Gastroesophageal sphincter (tissue), 4 donors: ENCODE data around the gene MDM1. TPM values are rescaled to one million over a fixed set of nuclear protein-coding genes. Genes with fewer than 3 reads are reported as not detected.

Experiments
- ATAC-seq: fragments of 150-250 bp; one replicate; pipeline ENCODE4 v1.9.1; 2016; ENCODE audit warnings: mild to moderate bottlenecking, moderate library complexity
- H3K27ac ChIP-seq, 4 donors: fragments of 200-600 bp; sonication (generic) in 3 of 4; 1 replicate in 3 of 4; 2 replicates in 1 of 4; pipeline ENCODE4 v1.5.1; 2016 to 2019
- H3K27me3 ChIP-seq: fragments of 200-600 bp; sonication (generic); one replicate; pipeline ENCODE4 v1.5.1; 2019
- H3K36me3 ChIP-seq, 2 donors: fragments of 200-600 bp; sonication (generic); one replicate each; pipeline ENCODE4 v1.5.1; 2019; ENCODE audit warnings: control low read depth in 1 of 2
- H3K4me1 ChIP-seq, 3 donors: fragments of 200-600 bp; sonication (generic); 1 replicate in 2 of 3; 2 replicates in 1 of 3; pipeline ENCODE4 v1.5.1; 2016 to 2019; ENCODE audit warnings: control low read depth in 2 of 3
- H3K4me3 ChIP-seq, 2 donors: fragments of 200-600 bp; sonication (generic); one replicate each; pipeline ENCODE4 v1.5.1; 2019; ENCODE audit warnings: mild to moderate bottlenecking in 1 of 2, moderate library complexity in 1 of 2
- H3K9me3 ChIP-seq, 3 donors: fragments of 200-600 bp; sonication (generic); one replicate each; pipeline ENCODE4 v1.5.1; 2017 to 2019; ENCODE audit warnings: control low read depth in 2 of 3
- CTCF ChIP-seq, 4 experiments: fragments of 200-600 bp in 2 of 4; fragments of 450-650 bp in 2 of 4; sonication (generic) in 1 of 4; IDR thresholded peaks; one replicate each; pipeline ENCODE4 v1.5.1; 2017 to 2019; ENCODE audit warnings: antibody characterized with exemption in 4 of 4, mild to moderate bottlenecking in 2 of 4, moderate library complexity in 2 of 4
- EP300 ChIP-seq: sonication (generic); formaldehyde crosslinking; IDR thresholded peaks from one replicate; pipeline ENCODE4 v1.6.1; 2017; ENCODE audit warnings: antibody characterized with exemption, mild to moderate bottlenecking
- POLR2A ChIP-seq, 2 donors: fragments of 450-650 bp; IDR thresholded peaks; one replicate each; pipeline ENCODE4 v1.6.1; 2017; ENCODE audit warnings: antibody characterized with exemption in 2 of 2, mild to moderate bottlenecking in 2 of 2, moderate library complexity in 1 of 2
- POLR2AphosphoS5 ChIP-seq: sonication (generic); formaldehyde crosslinking; IDR thresholded peaks from one replicate; pipeline ENCODE4 v1.6.1; 2017; ENCODE audit warnings: antibody characterized with exemption
- WGBS, 2 donors: methylation state at CpG; one replicate each; pipeline ENCODE4 v1.1.5; 2018; ENCODE audit warnings: low coverage in 1 of 2; 5-methylcytosine and 5-hydroxymethylcytosine counted together
- total RNA-seq, 4 donors: library from RNA; depleted of rRNA; stranded (reverse); fragments of >200 nt; gene quantifications; one replicate each; pipeline ENCODE4 v1.1.0, GENCODE V29; 2016

MDM1 gene
- total RNA-seq, 4 donors from 2014 or later = 13.5 to 38.8 (median 23.1) TPM

GRCh38 chr12:68364328-68364727 lies 32.2 kb upstream of the MDM1 start:
- H3K27ac ChIP-seq = peak overlapping the region; percentile 62 to 90 (median 81)
- TF ChIP-seq CTCF (IDR thresholded peaks at IDR 0.05) (no peak), POLR2A (IDR thresholded peaks at IDR 0.05) (no peak), EP300 (no peak), POLR2AphosphoS5 (no peak)
- H3K27me3 ChIP-seq = no peaks in the 10 kb centered on the region
- H3K4me3 ChIP-seq = peak overlapping the region in 1 of 2 donors; percentile 46
- H3K36me3 ChIP-seq = no peaks in the 10 kb centered on the region
- H3K9me3 ChIP-seq = no peaks in the 10 kb centered on the region
- ATAC-seq = no peak
- 75 to 79% methylated on average over 3 of the region's 3 CpGs for WGBS, 2 donors
- H3K4me1 ChIP-seq = peaks cover 0 to 25% (median 12%) of the 10 kb centered on the region in 3 donors

DNA sequence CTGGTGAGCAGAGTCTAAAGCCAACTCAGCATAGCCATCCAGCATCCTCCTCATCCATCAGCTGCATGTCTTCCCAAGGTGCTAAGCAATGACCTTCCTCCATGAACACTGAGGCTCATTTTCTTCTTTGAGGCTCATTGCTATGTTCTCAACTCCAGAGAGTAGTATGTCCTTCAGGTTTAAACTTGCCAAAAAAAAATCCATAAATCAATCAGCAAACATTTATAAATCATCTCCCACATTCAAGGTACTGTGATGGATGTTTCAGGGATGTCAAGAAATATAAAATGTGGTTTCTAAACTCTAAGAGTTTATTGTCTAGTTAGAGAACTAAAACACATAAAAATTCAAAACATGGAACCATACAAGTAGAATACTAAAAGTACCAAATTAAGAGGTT lies 29.8 kb upstream of the MDM1 start:
- no peak overlapping the region for H3K4me3 ChIP-seq
- no peaks in the 10 kb centered on the region for H3K36me3 ChIP-seq
- ATAC-seq = no peak
- no peak for TF ChIP-seq POLR2A (IDR thresholded peaks at IDR 0.05)
- no peak for TF ChIP-seq EP300
- TF ChIP-seq POLR2AphosphoS5 = no peak
- no peak for TF ChIP-seq CTCF (IDR thresholded peaks at IDR 0.05)
- peaks cover 0 to 36% (median 6%) of the 10 kb centered on the region in 3 donors for H3K4me1 ChIP-seq
- H3K27me3 ChIP-seq = no peaks in the 10 kb centered on the region
- H3K27ac ChIP-seq = no peak overlapping the region
- no peaks in the 10 kb centered on the region for H3K9me3 ChIP-seq

GRCh38 chr12:68359674-68360073 lies 27.5 kb upstream of the MDM1 start:
- H3K27ac ChIP-seq = no peak overlapping the region
- no peak for TF ChIP-seq POLR2AphosphoS5
- ATAC-seq = no peak

GRCh38 chr12:68358532-68359485 lies 26.6 kb upstream of the MDM1 start:
- no peaks in the 10 kb centered on the region for H3K27me3 ChIP-seq
- H3K4me1 ChIP-seq = peaks cover 0 to 33% (median 0%) of the 10 kb centered on the region in 3 donors
- peak overlapping the region in 1 of 4 donors; percentile 12 for H3K27ac ChIP-seq
- WGBS, 2 donors = 53 to 60% methylated on average over 8 to 10 of the region's 10 CpGs
- no peak overlapping the region for H3K4me3 ChIP-seq
- peak; percentile 66 to 84 (median 72) for TF ChIP-seq CTCF (IDR thresholded peaks at IDR 0.05)
- no peak for TF ChIP-seq EP300
- no peak for TF ChIP-seq POLR2A (IDR thresholded peaks at IDR 0.05)
- peak; percentile 14 for TF ChIP-seq POLR2AphosphoS5
- H3K36me3 ChIP-seq = no peaks in the 10 kb centered on the region
- peak; percentile 62 for ATAC-seq
- no peaks in the 10 kb centered on the region for H3K9me3 ChIP-seq

More at GRCh38 chr12:68359674-68360073, 27.5 kb upstream of the MDM1 start:
- Histone ChIP-seq H3K27me3 (no peaks in the 10 kb centered on the region), H3K9me3 (no peaks in the 10 kb centered on the region), H3K4me1 (peaks cover 0 to 36% (median 6%) of the 10 kb centered on the region in 3 donors), H3K4me3 (no peak overlapping the region), H3K36me3 (no peaks in the 10 kb centered on the region)

GRCh38 chr12:68356986-68357385 lies 24.8 kb upstream of the MDM1 start:
- Histone ChIP-seq H3K36me3 (no peaks in the 10 kb centered on the region), H3K4me3 (no peak overlapping the region), H3K4me1 (peaks cover 0 to 30% (median 0%) of the 10 kb centered on the region in 3 donors), H3K9me3 (no peaks in the 10 kb centered on the region), H3K27ac (no peak overlapping the region), H3K27me3 (no peaks in the 10 kb centered on the region)
- TF ChIP-seq EP300 (no peak), POLR2AphosphoS5 (no peak), POLR2A (IDR thresholded peaks at IDR 0.05) (no peak), CTCF (IDR thresholded peaks at IDR 0.05) (no peak)
- WGBS, 2 donors = 75 to 100% methylated on average over 1 of the region's 1 CpG
- ATAC-seq = no peak
